GM21367 (cell line): ENCODE data around the gene CD300LG.

Source experiments
- ATAC-seq: cut with Tn5 transposase; IDR thresholded peaks from one replicate; pipeline ENCODE4 v1.9.1; 2021; ENCODE audit not compliant: unreplicated experiment

Gene CD300LG

GRCh38 chr17:43905400-43905984 lies 58.5 kb downstream of the CD300LG start:
- ATAC-seq = no peak

- ATAC-seq = no peak
Measured at GRCh38 chr17:43905985-43906852, 59.2 kb downstream of the CD300LG start.

- no peak for ATAC-seq
Measured at GRCh38 chr17:43906951-43907424, 60.0 kb downstream of the CD300LG start.

GRCh38 chr17:43907425-43907981 lies 60.5 kb downstream of the CD300LG start, which contains the start of gene MPP2:
MPP2 (minus strand) TSS chr17:43907536; CDS start chr17:43904460, 3,076 bp downstream.
- no peak for ATAC-seq

GRCh38 chr17:43907998-43908721 lies 61.2 kb downstream of the CD300LG start:
- ATAC-seq = no peak

GRCh38 chr17:43909537-43910231 lies 62.7 kb downstream of the CD300LG start:
- no peak for ATAC-seq

GRCh38 chr17:43911904-43912303 lies 64.9 kb downstream of the CD300LG start:
- ATAC-seq = no peak

GRCh38 chr17:43912635-43913304 lies 65.8 kb downstream of the CD300LG start:
- ATAC-seq = no peak
